CD4-positive, alpha-beta memory T cell (primary cell): Measurements from ENCODE around the gene MAP3K9. TPM values are rescaled to one million over a fixed set of nuclear protein-coding genes. Genes with fewer than 3 reads are reported as not detected.
A peak's percentile ranks its signal among the peaks of the same experiment; 100 is the strongest.

Experiments used
- CTCF ChIA-PET: fragments of 350-600 bp; sonication (Branson Sonifier 250); formaldehyde crosslinking; loops from one replicate; lab custom pipeline; 2021; ENCODE audit warnings: inconsistent platforms; ENCODE audit not compliant: partially characterized antibody; lab: Charles Lee
- POLR2A ChIA-PET: fragments of 350-600 bp; sonication (Branson Sonifier 250); formaldehyde crosslinking; loops from one replicate; lab custom pipeline; 2021; ENCODE audit not compliant: partially characterized antibody; lab: Charles Lee
- DNase-seq, 5 donors: peaks; one replicate each; pipeline versions ENCODE4 v3.0.0 to v3.0.0-alpha.2; 2020 to 2022; ENCODE audit warnings: mixed read lengths in 1 of 5
- H3K27ac ChIP-seq: one replicate; pipeline ENCODE4 v1.7.0; 2013; ENCODE audit warnings: low read depth, low read length
- H3K27me3 ChIP-seq: 2 replicates; pipeline ENCODE4 v1.7.0; 2013; ENCODE audit warnings: mild to moderate bottlenecking, low read length, moderate library complexity; ENCODE audit not compliant: insufficient read depth
- H3K36me3 ChIP-seq: 2 replicates; pipeline ENCODE4 v1.7.0; 2013; ENCODE audit warnings: mild to moderate bottlenecking, low read length, moderate library complexity; ENCODE audit not compliant: insufficient read depth
- H3K4me1 ChIP-seq: 2 replicates; pipeline ENCODE4 v1.7.0; 2013; ENCODE audit warnings: mild to moderate bottlenecking, low read length, moderate library complexity; ENCODE audit not compliant: insufficient read depth
- H3K4me3 ChIP-seq, 2 donors: one replicate each; pipeline ENCODE4 v1.7.0; 2013; ENCODE audit warnings: low read length in 2 of 2, mild to moderate bottlenecking in 1 of 2
- H3K9me3 ChIP-seq, 2 donors: one replicate each; pipeline ENCODE4 v1.7.0; 2013; ENCODE audit warnings: low read length in 2 of 2, control low read depth in 1 of 2; ENCODE audit not compliant: control insufficient read depth in 1 of 2
- H3K27ac Mint-ChIP-seq, 7 donors: one replicate each; pipeline ENCODE4 v1.8.0; 2020 to 2021; ENCODE audit warnings: mixed read lengths in 7 of 7, mild to moderate bottlenecking in 6 of 7, inconsistent platforms in 3 of 7, moderate library complexity in 3 of 7
- H3K27me3 Mint-ChIP-seq, 2 donors: one replicate each; pipeline ENCODE4 v1.8.0; 2020 to 2021; ENCODE audit warnings: mixed read lengths in 2 of 2
- H3K36me3 Mint-ChIP-seq, 2 donors: one replicate each; pipeline ENCODE4 v1.8.0; 2020 to 2021; ENCODE audit warnings: mixed read lengths in 2 of 2, inconsistent platforms in 1 of 2, mild to moderate bottlenecking in 1 of 2
- H3K4me1 Mint-ChIP-seq, 4 donors: one replicate each; pipeline ENCODE4 v1.8.0; 2020 to 2021; ENCODE audit warnings: mixed read lengths in 4 of 4, mild to moderate bottlenecking in 1 of 4
- H3K4me3 Mint-ChIP-seq, 8 donors: one replicate each; pipeline ENCODE4 v1.8.0; 2020 to 2021; ENCODE audit warnings: mixed read lengths in 8 of 8, mild to moderate bottlenecking in 7 of 8, moderate library complexity in 6 of 8, inconsistent platforms in 3 of 8
- H3K9me3 Mint-ChIP-seq, 8 donors: one replicate each; pipeline ENCODE4 v1.8.0; 2020 to 2021; ENCODE audit warnings: mixed read lengths in 8 of 8, mild to moderate bottlenecking in 5 of 8, inconsistent platforms in 3 of 8, moderate library complexity in 1 of 8
- intact Hi-C: fragments of 100-400 bp; cut with micrococcal nuclease; formaldehyde crosslinking; loops from one replicate; pipeline ENCODE4 v1.15.1; 2023
- polyA plus RNA-seq, 2 donors: library from polyadenylated mRNA; unstranded; fragments of 300-500 nt; fragmentation: Illumina TruSeq; gene quantifications; one replicate each; pipeline ENCODE4 v1.2.3, GENCODE V29; 2021
- total RNA-seq, 2 experiments: library from RNA; stranded (reverse); gene quantifications; one replicate each; pipeline ENCODE4 v1.2.3, GENCODE V29; 2021

Gene MAP3K9
- total and polyA plus RNA-seq, 4 experiments from 2014 or later: 0.47 to 6.4 (median 3.5) TPM

GRCh38 chr14:70810621-70811020 is 1.3 kb upstream of the MAP3K9 start:
- no peak for DNase-seq
- Mint-ChIP-seq H3K4me3 (peak overlapping the region in 2 of 8 donors; percentile 93 to 94), H3K27me3 (no peaks in the 10 kb centered on the region), H3K36me3 (peaks cover 0 to 5% of the 10 kb centered on the region in 2 donors), H3K9me3 (no peaks in the 10 kb centered on the region), H3K27ac (peak overlapping the region in 1 of 7 donors; percentile 78), H3K4me1 (peaks cover 8 to 22% (median 12%) of the 10 kb centered on the region in 4 donors)
- no peaks in the 10 kb centered on the region for H3K27me3 ChIP-seq
- no peaks in the 10 kb centered on the region for H3K9me3 ChIP-seq
- H3K4me3 ChIP-seq: no peak overlapping the region
- POLR2A ChIA-PET: interaction anchor here (2.9 to 3.1 kb wide), 2 partner anchors 8 to 168 kb away, joined by 15 to 23 read pairs; partner anchors contain the start of gene TTC9
- H3K27ac ChIP-seq: no peak overlapping the region
- peaks cover 17% of the 10 kb centered on the region for H3K4me1 ChIP-seq
- CTCF ChIA-PET: no interaction called here
- intact Hi-C loops: loop anchor here (10.0 kb wide), 1 partner anchor 514 kb away; the partner anchor contains the start of gene SIPA1L1
- no peaks in the 10 kb centered on the region for H3K36me3 ChIP-seq

- DNase-seq: peak; percentile 15 to 62 (median 23)
- peak overlapping the region; percentile 82 to 92 (median 87) for H3K4me3 Mint-ChIP-seq
- POLR2A ChIA-PET: interaction anchor here (0.6 to 3.1 kb wide), 23 partner anchors 10 to 512 kb away, joined by 3 to 23 read pairs (median 4); partner anchors contain the start of genes COX16, PCNX1 and TTC9
These were observed 693 bp downstream of the MAP3K9 start for GRCh38 chr14:70808416-70809224.

GRCh38 chr14:70807898-70808415 is 1.4 kb downstream of the MAP3K9 start:
- peak; percentile 49 to 82 (median 56) for DNase-seq
- POLR2A ChIA-PET: interaction anchor here (0.7 to 3.1 kb wide), 6 partner anchors 10 to 207 kb away, joined by 3 to 23 read pairs (median 10); partner anchors contain the start of gene TTC9
- Histone ChIP-seq H3K36me3 (no peaks in the 10 kb centered on the region), H3K27ac (peak overlapping the region; percentile 13), H3K27me3 (no peaks in the 10 kb centered on the region), H3K9me3 (no peaks in the 10 kb centered on the region), H3K4me1 (peaks cover 17% of the 10 kb centered on the region), H3K4me3 (peak overlapping the region; percentile 27 to 57)
- H3K27me3 Mint-ChIP-seq: no peaks in the 10 kb centered on the region
- CTCF ChIA-PET: interaction anchor here (1.2 to 2.7 kb wide), 4 partner anchors 10 to 148 kb away, joined by 3 to 20 read pairs (median 10); partner anchors contain the start of gene PCNX1
- H3K27ac Mint-ChIP-seq: peak overlapping the region; percentile 30 to 91 (median 80)
- no peaks in the 10 kb centered on the region for H3K9me3 Mint-ChIP-seq
- intact Hi-C loops: loop anchor here (2.0 kb wide), 2 partner anchors 167 to 207 kb away; partner anchors contain the start of genes MED6 and TTC9
- H3K36me3 Mint-ChIP-seq: peaks cover 0 to 5% of the 10 kb centered on the region in 2 donors
- H3K4me1 Mint-ChIP-seq: peaks cover 8 to 22% (median 12%) of the 10 kb centered on the region in 4 donors
- H3K4me3 Mint-ChIP-seq: peak overlapping the region; percentile 82 to 92 (median 87)

More at GRCh38 chr14:70808416-70809224, 693 bp downstream of the MAP3K9 start:
- H3K27ac Mint-ChIP-seq: peak overlapping the region; percentile 57 to 91 (median 82)
- no peaks in the 10 kb centered on the region for H3K27me3 Mint-ChIP-seq
- H3K9me3 Mint-ChIP-seq: no peaks in the 10 kb centered on the region
- H3K27ac ChIP-seq: peak overlapping the region; percentile 60
- H3K4me1 ChIP-seq: peaks cover 17% of the 10 kb centered on the region
- no peaks in the 10 kb centered on the region for H3K27me3 ChIP-seq
- H3K4me1 Mint-ChIP-seq: peaks cover 8 to 22% (median 12%) of the 10 kb centered on the region in 4 donors
- no peaks in the 10 kb centered on the region for H3K9me3 ChIP-seq
- CTCF ChIA-PET: interaction anchor here (0.7 to 2.7 kb wide), 11 partner anchors 9 to 189 kb away, joined by 3 to 20 read pairs (median 3); partner anchors contain the start of genes PCNX1 and TTC9
- intact Hi-C loops: loop anchor here (1.0 to 2.0 kb wide), 3 partner anchors 9 to 208 kb away; partner anchors contain the start of genes MED6 and TTC9
- peak overlapping the region; percentile 27 to 57 for H3K4me3 ChIP-seq
- H3K36me3 ChIP-seq: no peaks in the 10 kb centered on the region
- H3K36me3 Mint-ChIP-seq: peaks cover 0 to 5% of the 10 kb centered on the region in 2 donors

- POLR2A ChIA-PET: no interaction called here
- Histone ChIP-seq H3K4me1 (peaks cover 10% of the 10 kb centered on the region), H3K36me3 (no peaks in the 10 kb centered on the region), H3K27me3 (no peaks in the 10 kb centered on the region), H3K27ac (no peak overlapping the region), H3K9me3 (no peaks in the 10 kb centered on the region), H3K4me3 (no peak overlapping the region)
- H3K4me3 Mint-ChIP-seq: no peak overlapping the region
- CTCF ChIA-PET: interaction anchor here (1.8 to 3.2 kb wide), 2 partner anchors 11 to 13 kb away, joined by 4 to 15 read pairs; no protein-coding TSS in a partner anchor
- no peaks in the 10 kb centered on the region for H3K27me3 Mint-ChIP-seq
- H3K36me3 Mint-ChIP-seq: peaks cover 7 to 13% of the 10 kb centered on the region in 2 donors
- H3K4me1 Mint-ChIP-seq: peaks cover 3 to 14% (median 10%) of the 10 kb centered on the region in 4 donors
- intact Hi-C loops: no loop called here
- no peak overlapping the region for H3K27ac Mint-ChIP-seq
- H3K9me3 Mint-ChIP-seq: no peaks in the 10 kb centered on the region
- DNase-seq: no peak
These were observed 4.7 kb downstream of the MAP3K9 start for GRCh38 chr14:70804556-70805162.

- Mint-ChIP-seq H3K27ac (no peak overlapping the region), H3K4me3 (no peak overlapping the region), H3K27me3 (no peaks in the 10 kb centered on the region), H3K4me1 (peaks cover 3 to 14% (median 10%) of the 10 kb centered on the region in 4 donors), H3K36me3 (peaks cover 6 to 13% of the 10 kb centered on the region in 2 donors), H3K9me3 (no peaks in the 10 kb centered on the region)
- CTCF ChIA-PET: interaction anchor here (3.2 kb wide), 1 partner anchor 14 kb away, joined by 15 read pairs; no protein-coding TSS in a partner anchor
- Histone ChIP-seq H3K27ac (no peak overlapping the region), H3K4me3 (no peak overlapping the region), H3K36me3 (no peaks in the 10 kb centered on the region), H3K4me1 (peaks cover 9% of the 10 kb centered on the region), H3K9me3 (no peaks in the 10 kb centered on the region), H3K27me3 (no peaks in the 10 kb centered on the region)
- no peak for DNase-seq
- intact Hi-C loops: no loop called here
- POLR2A ChIA-PET: no interaction called here
These were observed 5.7 kb downstream of the MAP3K9 start for GRCh38 chr14:70803321-70804310.

- no peaks in the 10 kb centered on the region for H3K27me3 Mint-ChIP-seq
- H3K36me3 ChIP-seq: no peaks in the 10 kb centered on the region
- ChIA-PET CTCF (no interaction called here), POLR2A (no interaction called here)
- no peak overlapping the region for H3K4me3 ChIP-seq
- H3K4me1 Mint-ChIP-seq: peaks cover 0 to 6% (median 3%) of the 10 kb centered on the region in 4 donors
- intact Hi-C loops: no loop called here
- H3K27me3 ChIP-seq: no peaks in the 10 kb centered on the region
- H3K9me3 ChIP-seq: no peaks in the 10 kb centered on the region
- no peaks in the 10 kb centered on the region for H3K4me1 ChIP-seq
- no peak overlapping the region for H3K27ac Mint-ChIP-seq
- H3K4me3 Mint-ChIP-seq: no peak overlapping the region
- no peak for DNase-seq
- peaks cover 8 to 17% of the 10 kb centered on the region in 2 donors for H3K36me3 Mint-ChIP-seq
- H3K27ac ChIP-seq: no peak overlapping the region
- H3K9me3 Mint-ChIP-seq: no peaks in the 10 kb centered on the region
These were observed 6.9 kb downstream of the MAP3K9 start for GRCh38 chr14:70802379-70802778.
